Measurements from ENCODE around the gene LRP5.

LRP5 gene

DNA sequence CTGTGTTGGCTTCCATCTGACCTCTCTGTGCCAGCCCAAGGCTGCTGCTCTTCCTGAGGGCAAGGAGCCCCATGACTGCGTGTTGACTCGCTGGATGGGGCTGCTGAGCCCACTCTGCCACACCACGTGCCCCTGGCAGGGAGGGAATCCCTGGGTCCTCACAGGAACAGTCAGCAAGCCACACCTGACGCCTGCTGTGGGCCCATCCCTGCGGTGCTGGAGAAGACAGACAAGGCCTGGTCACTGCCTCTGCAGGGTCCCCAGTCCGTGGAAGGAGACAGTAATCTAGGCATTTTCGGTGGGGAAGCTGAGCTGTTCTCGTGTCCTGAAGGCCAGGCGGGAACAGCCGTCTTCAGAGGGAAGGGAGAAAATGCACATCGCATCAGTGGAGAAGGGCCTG is 137.6 kb downstream of the LRP5 start:
- H3F3A ChIP-seq (ENCODE audit: insufficient read depth) = no peaks in the 10 kb centered on the region
- no peak overlapping the region for H3K9ac ChIP-seq (ENCODE audit: low read length)
- H3K36me3 ChIP-seq (ENCODE audit: low read length) = no peaks in the 10 kb centered on the region
- H3K27ac ChIP-seq (ENCODE audit: low read depth, low read length) = no peak overlapping the region
- no peaks in the 10 kb centered on the region for H3K9me2 ChIP-seq (replicated peaks; ENCODE audit: insufficient read depth, low read length)
- H3K9me3 ChIP-seq (ENCODE audit: insufficient read depth, low read length) = no peaks in the 10 kb centered on the region
- TF ChIP-seq, protein P1, sequence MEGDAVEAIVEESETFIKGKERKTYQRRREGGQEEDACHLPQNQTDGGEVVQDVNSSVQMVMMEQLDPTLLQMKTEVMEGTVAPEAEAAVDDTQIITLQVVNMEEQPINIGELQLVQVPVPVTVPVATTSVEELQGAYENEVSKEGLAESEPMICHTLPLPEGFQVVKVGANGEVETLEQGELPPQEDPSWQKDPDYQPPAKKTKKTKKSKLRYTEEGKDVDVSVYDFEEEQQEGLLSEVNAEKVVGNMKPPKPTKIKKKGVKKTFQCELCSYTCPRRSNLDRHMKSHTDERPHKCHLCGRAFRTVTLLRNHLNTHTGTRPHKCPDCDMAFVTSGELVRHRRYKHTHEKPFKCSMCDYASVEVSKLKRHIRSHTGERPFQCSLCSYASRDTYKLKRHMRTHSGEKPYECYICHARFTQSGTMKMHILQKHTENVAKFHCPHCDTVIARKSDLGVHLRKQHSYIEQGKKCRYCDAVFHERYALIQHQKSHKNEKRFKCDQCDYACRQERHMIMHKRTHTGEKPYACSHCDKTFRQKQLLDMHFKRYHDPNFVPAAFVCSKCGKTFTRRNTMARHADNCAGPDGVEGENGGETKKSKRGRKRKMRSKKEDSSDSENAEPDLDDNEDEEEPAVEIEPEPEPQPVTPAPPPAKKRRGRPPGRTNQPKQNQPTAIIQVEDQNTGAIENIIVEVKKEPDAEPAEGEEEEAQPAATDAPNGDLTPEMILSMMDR (IDR thresholded peaks at IDR 0.05; ENCODE audit: insufficient read depth, low read length, poor library complexity, severe bottlenecking) = no peak
- TF ChIP-seq EZH2phosphoT487 (conservative IDR thresholded peaks at IDR 0.05; ENCODE audit: low read length) = no peak
- no peak overlapping the region for H3K4me3 ChIP-seq (ENCODE audit: insufficient read depth, low read length, poor library complexity, severe bottlenecking)
- H2AFZ ChIP-seq (ENCODE audit: low read depth, low read length, severe bottlenecking) = no peak overlapping the region
- H3K4me2 ChIP-seq (ENCODE audit: low read depth, low read length, poor library complexity, severe bottlenecking) = no peak overlapping the region
- H3K79me2 ChIP-seq (ENCODE audit: insufficient read depth, low read length) = no peaks in the 10 kb centered on the region
- no peaks in the 10 kb centered on the region for H3K27me3 ChIP-seq (ENCODE audit: low read length)
- no peaks in the 10 kb centered on the region for H4K20me1 ChIP-seq (ENCODE audit: low read depth, low read length)

DNA sequence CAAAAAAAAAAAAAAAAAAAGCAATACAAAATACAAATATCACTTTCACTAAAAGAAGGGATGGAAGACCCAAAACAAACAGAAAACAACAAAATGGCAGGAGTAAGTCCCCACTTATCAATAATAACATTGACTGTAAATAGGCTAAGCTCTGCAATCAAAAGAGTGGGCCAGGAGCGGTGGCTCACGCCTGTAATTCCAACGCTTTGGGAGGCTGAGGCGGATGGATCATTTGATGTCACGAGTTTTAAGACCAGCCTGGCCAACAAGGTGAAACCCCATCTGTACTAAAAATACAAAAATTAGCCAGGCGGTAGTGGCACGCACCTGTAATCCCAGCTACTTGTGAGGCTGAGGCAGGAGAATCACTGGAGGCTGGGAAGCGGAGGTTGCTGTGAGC is 138.3 kb downstream of the LRP5 start:
- H3K27ac ChIP-seq (ENCODE audit: low read depth, low read length) = no peak overlapping the region
- H2AFZ ChIP-seq (ENCODE audit: low read depth, low read length, severe bottlenecking) = no peak overlapping the region
- H4K20me1 ChIP-seq (ENCODE audit: low read depth, low read length) = no peaks in the 10 kb centered on the region
- no peaks in the 10 kb centered on the region for H3K9me3 ChIP-seq (ENCODE audit: insufficient read depth, low read length)
- no peaks in the 10 kb centered on the region for H3K27me3 ChIP-seq (ENCODE audit: low read length)
- no peaks in the 10 kb centered on the region for H3K36me3 ChIP-seq (ENCODE audit: low read length)
- no peaks in the 10 kb centered on the region for H3K79me2 ChIP-seq (ENCODE audit: insufficient read depth, low read length)
- H3K9ac ChIP-seq (ENCODE audit: low read length) = no peak overlapping the region
- TF ChIP-seq, protein P1 (IDR thresholded peaks at IDR 0.05; ENCODE audit: insufficient read depth, low read length, poor library complexity, severe bottlenecking) = no peak
- no peak for TF ChIP-seq EZH2phosphoT487 (conservative IDR thresholded peaks at IDR 0.05; ENCODE audit: low read length)
- H3K9me2 ChIP-seq (replicated peaks; ENCODE audit: insufficient read depth, low read length) = no peaks in the 10 kb centered on the region
- no peaks in the 10 kb centered on the region for H3F3A ChIP-seq (ENCODE audit: insufficient read depth)
- H3K4me2 ChIP-seq (ENCODE audit: low read depth, low read length, poor library complexity, severe bottlenecking) = no peak overlapping the region
- no peak overlapping the region for H3K4me3 ChIP-seq (ENCODE audit: insufficient read depth, low read length, poor library complexity, severe bottlenecking)

DNA sequence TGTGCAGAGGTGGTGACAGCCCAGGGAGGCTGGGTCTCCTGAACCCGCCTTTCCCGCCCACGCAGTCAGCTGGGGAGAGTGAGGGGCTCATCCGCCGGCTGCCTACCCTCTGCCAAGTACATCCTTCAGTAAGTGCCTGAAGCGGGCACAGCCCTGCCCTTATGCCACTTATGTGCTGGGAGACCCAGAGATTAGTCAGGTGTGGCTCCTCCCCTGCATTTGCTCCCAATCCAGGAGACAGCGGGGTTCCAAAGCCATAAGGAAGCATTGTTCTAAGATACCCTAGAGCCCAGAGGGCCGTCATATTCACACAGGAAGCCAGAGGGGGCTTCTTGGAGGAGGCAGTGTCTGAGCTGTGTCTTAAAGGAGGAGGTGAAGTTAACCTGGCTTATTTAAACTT is 142.4 kb downstream of the LRP5 start:
- Histone ChIP-seq H3K27ac (ENCODE audit: low read depth, low read length) (no peak overlapping the region), H2AFZ (ENCODE audit: low read depth, low read length, severe bottlenecking) (no peak overlapping the region), H3K9ac (ENCODE audit: low read length) (no peak overlapping the region), H3K4me2 (ENCODE audit: low read depth, low read length, poor library complexity, severe bottlenecking) (no peak overlapping the region), H3K9me3 (ENCODE audit: insufficient read depth, low read length) (no peaks in the 10 kb centered on the region), H3K36me3 (ENCODE audit: low read length) (no peaks in the 10 kb centered on the region), H3K79me2 (ENCODE audit: insufficient read depth, low read length) (no peaks in the 10 kb centered on the region), H4K20me1 (ENCODE audit: low read depth, low read length) (no peaks in the 10 kb centered on the region), H3K9me2 (replicated peaks; ENCODE audit: insufficient read depth, low read length) (no peaks in the 10 kb centered on the region), H3K27me3 (ENCODE audit: low read length) (no peaks in the 10 kb centered on the region), H3F3A (ENCODE audit: insufficient read depth) (peaks cover 4% of the 10 kb centered on the region; the same call in 1 of the 2 replicates), H3K4me3 (ENCODE audit: insufficient read depth, low read length, poor library complexity, severe bottlenecking) (no peak overlapping the region)
- TF ChIP-seq, protein P1 (IDR thresholded peaks at IDR 0.05; ENCODE audit: insufficient read depth, low read length, poor library complexity, severe bottlenecking) = no peak
- no peak for TF ChIP-seq EZH2phosphoT487 (conservative IDR thresholded peaks at IDR 0.05; ENCODE audit: low read length)
